Immature natural killer cell (primary cell): Measurements from ENCODE around the gene ZNF175. TPM values are rescaled to one million over a fixed set of nuclear protein-coding genes. Genes with fewer than 3 reads are reported as not detected.

ENCODE experiments used
- DNase-seq, 3 donors: peaks; one replicate each; pipeline ENCODE4 v3.0.0; 2022; ENCODE audit warnings: mixed read lengths in 1 of 3
- H3K27ac Mint-ChIP-seq, 6 donors: one replicate each; pipeline ENCODE4 v1.8.0; 2020; ENCODE audit warnings: mixed read lengths in 6 of 6, mild to moderate bottlenecking in 5 of 6, inconsistent platforms in 4 of 6, moderate library complexity in 3 of 6
- H3K27me3 Mint-ChIP-seq, 3 donors: one replicate each; pipeline ENCODE4 v1.8.0; 2020 to 2021; ENCODE audit warnings: low read depth in 3 of 3, mild to moderate bottlenecking in 3 of 3, mixed read lengths in 3 of 3, moderate library complexity in 3 of 3, inconsistent platforms in 1 of 3
- H3K36me3 Mint-ChIP-seq, 3 donors: one replicate each; pipeline ENCODE4 v1.8.0; 2020; ENCODE audit warnings: mixed read lengths in 3 of 3, inconsistent platforms in 2 of 3, mild to moderate bottlenecking in 2 of 3
- H3K4me1 Mint-ChIP-seq, 2 donors: one replicate each; pipeline ENCODE4 v1.8.0; 2020; ENCODE audit warnings: inconsistent platforms in 2 of 2, mild to moderate bottlenecking in 2 of 2, mixed read lengths in 2 of 2, moderate library complexity in 1 of 2
- H3K4me3 Mint-ChIP-seq, 5 donors: one replicate each; pipeline ENCODE4 v1.8.0; 2020; ENCODE audit warnings: mild to moderate bottlenecking in 5 of 5, mixed read lengths in 5 of 5, inconsistent platforms in 3 of 5, moderate library complexity in 3 of 5
- H3K9me3 Mint-ChIP-seq, 6 donors: one replicate each; pipeline ENCODE4 v1.8.0; 2020; ENCODE audit warnings: mild to moderate bottlenecking in 6 of 6, mixed read lengths in 6 of 6, inconsistent platforms in 4 of 6, moderate library complexity in 3 of 6
- polyA plus RNA-seq, 3 donors: library from polyadenylated mRNA; unstranded; fragments of 300-500 nt; fragmentation: Illumina TruSeq; gene quantifications; one replicate each; pipeline ENCODE4 v1.2.3, GENCODE V29; 2021

ZNF175 gene
- polyA plus RNA-seq, 3 donors from 2014 or later: 0.79 to 2.2 (median 0.81) TPM

DNA sequence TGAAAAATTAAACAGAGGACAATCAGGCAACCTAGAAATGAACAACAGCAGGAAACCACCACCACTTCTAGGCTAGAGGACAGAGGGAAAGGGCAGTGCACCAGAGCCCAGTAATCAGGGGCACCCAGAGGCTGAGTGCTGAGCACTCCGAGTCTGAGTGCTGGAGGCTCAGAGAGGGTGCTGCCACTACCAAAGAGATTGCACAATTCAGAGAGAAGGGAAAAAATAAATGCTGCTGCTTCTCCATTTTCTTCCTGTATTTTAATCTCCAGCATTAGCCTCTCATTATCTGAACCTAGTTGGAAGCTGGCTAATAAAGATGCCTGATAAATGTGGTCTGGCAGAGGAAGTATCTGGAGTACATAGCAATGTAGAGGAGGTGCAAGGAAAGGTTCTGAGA, 11.8 kb upstream of the ZNF175 start:
- Mint-ChIP-seq H3K27ac (no peak overlapping the region), H3K4me1 (no peaks in the 10 kb centered on the region), H3K4me3 (no peak overlapping the region), H3K9me3 (peaks cover 0 to 3% (median 0%) of the 10 kb centered on the region in 6 donors), H3K36me3 (peaks cover 0 to 4% (median 0%) of the 10 kb centered on the region in 3 donors), H3K27me3 (peaks cover 12 to 24% (median 13%) of the 10 kb centered on the region in 3 donors)
- no peak for DNase-seq

DNA sequence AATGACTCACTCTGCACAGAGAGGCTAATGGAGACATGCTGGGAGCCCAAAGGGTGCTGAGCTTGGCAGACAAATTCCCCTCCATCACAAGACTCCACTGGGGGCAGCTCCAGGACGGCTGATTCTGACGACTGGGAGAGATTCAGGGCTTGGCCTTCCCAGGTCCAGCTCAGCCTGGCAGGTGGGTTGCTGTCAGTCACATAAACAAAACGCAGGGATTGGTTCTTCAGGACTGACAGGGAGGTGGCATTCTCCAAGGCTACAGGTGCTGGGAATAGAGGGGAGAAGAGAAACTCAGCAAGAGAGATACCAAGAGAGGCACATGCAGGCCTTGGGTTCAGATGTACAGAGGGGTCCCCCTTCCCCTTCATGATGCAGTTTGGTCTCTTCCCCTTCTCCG, 10.7 kb upstream of the ZNF175 start:
- Mint-ChIP-seq H3K4me3 (no peak overlapping the region), H3K36me3 (no peaks in the 10 kb centered on the region), H3K27ac (no peak overlapping the region), H3K27me3 (peaks cover 10 to 20% (median 13%) of the 10 kb centered on the region in 3 donors), H3K9me3 (peaks cover 0 to 5% (median 0%) of the 10 kb centered on the region in 6 donors), H3K4me1 (no peaks in the 10 kb centered on the region)
- DNase-seq: no peak

DNA sequence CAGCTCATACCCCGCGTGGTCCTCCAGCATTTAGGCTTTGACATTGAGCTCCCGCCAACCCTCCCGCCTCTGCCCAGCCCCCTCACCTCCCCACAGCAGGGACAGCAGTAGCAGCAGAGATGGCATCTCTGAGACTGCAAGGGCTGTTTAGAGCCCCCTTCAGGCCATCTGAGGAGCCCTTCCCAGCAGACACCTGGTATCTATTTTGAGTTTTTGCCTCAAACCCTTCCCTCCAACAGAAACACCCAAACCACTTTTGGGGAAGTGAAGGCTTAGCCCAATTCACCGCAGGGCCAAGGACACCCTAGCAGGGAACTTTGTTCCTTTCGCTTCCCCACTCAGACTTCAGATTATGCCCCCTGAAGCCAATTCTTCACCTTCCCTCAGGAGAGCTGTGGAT, 6.3 kb upstream of the ZNF175 start:
- DNase-seq: no peak
- Mint-ChIP-seq H3K4me1 (peaks cover 0 to 3% of the 10 kb centered on the region in 2 donors), H3K27me3 (peaks cover 10 to 30% (median 12%) of the 10 kb centered on the region in 3 donors), H3K9me3 (peaks cover 0 to 11% (median 0%) of the 10 kb centered on the region in 6 donors), H3K36me3 (no peaks in the 10 kb centered on the region), H3K27ac (no peak overlapping the region), H3K4me3 (no peak overlapping the region)

DNA sequence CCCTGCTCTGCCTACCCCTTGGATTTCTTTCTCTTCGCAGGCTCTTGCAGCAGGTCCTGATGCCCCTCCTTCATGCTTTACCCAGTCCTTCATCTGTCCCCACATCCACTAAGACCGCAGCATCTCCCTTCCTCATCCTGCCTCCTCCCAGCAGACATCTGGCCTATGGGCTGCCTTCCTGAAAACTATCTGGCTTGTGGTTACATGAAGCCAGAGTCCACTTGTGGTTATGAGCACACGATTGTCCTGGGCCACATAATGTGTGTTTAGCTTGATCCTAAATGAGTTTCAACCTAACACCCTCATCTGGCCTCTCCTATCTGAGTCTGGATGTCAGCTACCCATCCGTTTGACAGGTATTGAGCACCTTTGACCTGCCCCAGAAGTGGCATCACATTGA, 5.5 kb upstream of the ZNF175 start:
- Mint-ChIP-seq H3K36me3 (no peaks in the 10 kb centered on the region), H3K4me3 (no peak overlapping the region), H3K27ac (no peak overlapping the region), H3K9me3 (peaks cover 0 to 11% (median 0%) of the 10 kb centered on the region in 6 donors), H3K27me3 (peaks cover 9 to 26% (median 10%) of the 10 kb centered on the region in 3 donors), H3K4me1 (peaks cover 3 to 7% of the 10 kb centered on the region in 2 donors)
- no peak for DNase-seq

GRCh38 chr19:51566489-51567100, 4.5 kb upstream of the ZNF175 start:
- H3K4me3 Mint-ChIP-seq: no peak overlapping the region
- no peaks in the 10 kb centered on the region for H3K36me3 Mint-ChIP-seq
- peaks cover 9 to 27% (median 10%) of the 10 kb centered on the region in 3 donors for H3K27me3 Mint-ChIP-seq
- no peak for DNase-seq
- peaks cover 12 to 17% of the 10 kb centered on the region in 2 donors for H3K4me1 Mint-ChIP-seq
- H3K27ac Mint-ChIP-seq: no peak overlapping the region
- H3K9me3 Mint-ChIP-seq: peaks cover 0 to 9% (median 0%) of the 10 kb centered on the region in 6 donors

DNA sequence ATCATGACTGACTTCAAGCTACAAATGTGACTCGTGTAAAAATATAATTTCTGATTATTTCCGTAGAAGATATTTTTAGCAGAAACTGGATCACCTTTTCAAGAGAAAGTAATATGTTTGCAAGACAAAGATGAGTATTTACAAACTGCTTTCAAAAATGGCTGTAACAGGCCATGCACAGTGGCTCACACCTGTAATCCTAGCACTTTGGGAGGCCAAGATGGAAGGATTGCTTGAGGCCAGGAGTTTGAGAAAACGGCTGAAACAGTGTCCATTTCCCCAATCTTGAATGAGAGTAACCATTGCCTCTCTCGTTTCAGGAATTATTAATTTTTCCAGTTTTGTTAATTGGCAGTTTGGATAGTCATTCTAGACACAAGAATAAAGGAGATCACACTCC, 3.5 kb upstream of the ZNF175 start:
- peaks cover 21 to 27% of the 10 kb centered on the region in 2 donors for H3K4me1 Mint-ChIP-seq
- H3K36me3 Mint-ChIP-seq: no peaks in the 10 kb centered on the region
- peaks cover 0 to 9% (median 0%) of the 10 kb centered on the region in 6 donors for H3K9me3 Mint-ChIP-seq
- DNase-seq: no peak
- no peak overlapping the region for H3K4me3 Mint-ChIP-seq
- no peak overlapping the region for H3K27ac Mint-ChIP-seq
- H3K27me3 Mint-ChIP-seq: peaks cover 4 to 27% (median 10%) of the 10 kb centered on the region in 3 donors

DNA sequence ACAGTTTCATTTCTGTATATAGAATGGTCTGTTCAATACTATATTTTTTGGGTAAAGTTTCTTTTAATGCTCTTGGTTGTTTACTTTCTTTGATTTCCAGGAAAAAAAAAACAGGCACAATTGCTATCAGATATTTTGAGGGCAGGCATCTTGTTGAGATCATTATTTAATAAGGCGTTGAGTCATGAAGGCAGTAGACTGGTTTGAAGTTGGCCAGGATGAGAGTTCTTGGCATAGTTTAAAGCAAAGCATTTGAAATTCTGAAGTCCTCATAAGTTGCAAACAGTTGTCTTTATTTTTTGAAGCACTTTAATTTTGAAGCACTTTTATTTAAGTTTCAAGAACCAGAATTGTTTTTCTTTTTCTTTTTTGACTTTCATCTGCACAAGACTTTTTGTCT, 2.6 kb upstream of the ZNF175 start:
- Mint-ChIP-seq H3K9me3 (peaks cover 0 to 9% (median 0%) of the 10 kb centered on the region in 6 donors), H3K36me3 (peaks cover 0 to 2% (median 0%) of the 10 kb centered on the region in 3 donors), H3K27ac (no peak overlapping the region), H3K27me3 (peaks cover 4 to 25% (median 8%) of the 10 kb centered on the region in 3 donors), H3K4me3 (no peak overlapping the region), H3K4me1 (peaks cover 26 to 36% of the 10 kb centered on the region in 2 donors)
- no peak for DNase-seq

DNA sequence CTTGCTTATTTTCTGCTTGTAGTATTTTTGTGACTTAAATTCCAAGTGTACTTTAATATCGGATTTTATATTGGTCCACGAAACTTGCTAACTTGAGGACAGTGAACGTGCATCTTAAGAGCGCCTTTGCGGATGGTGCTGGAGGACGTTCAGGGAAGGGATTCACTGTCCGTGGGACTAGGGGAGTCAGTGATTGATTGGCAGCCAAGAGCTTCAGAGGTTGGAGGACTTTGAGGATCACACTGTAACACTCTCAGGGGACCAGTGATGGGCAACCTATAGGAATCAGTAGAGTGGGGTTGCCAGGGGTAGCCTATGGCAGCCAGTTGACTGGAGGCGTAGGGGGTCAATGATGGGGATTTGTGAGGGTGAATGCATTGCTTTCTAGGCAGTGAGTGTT, 516 bp downstream of the ZNF175 start:
- H3K27ac Mint-ChIP-seq: peak overlapping the region; percentile 3 to 92 (median 63)
- H3K4me1 Mint-ChIP-seq: peaks cover 30 to 40% of the 10 kb centered on the region in 2 donors
- H3K4me3 Mint-ChIP-seq: peak overlapping the region; percentile 93 to 100 (median 97)
- H3K27me3 Mint-ChIP-seq: peaks cover under 1 to 15% (median 7%) of the 10 kb centered on the region in 3 donors
- H3K36me3 Mint-ChIP-seq: peaks cover 6 to 10% (median 6%) of the 10 kb centered on the region in 3 donors
- no peak for DNase-seq
- H3K9me3 Mint-ChIP-seq: peaks cover 0 to 4% (median 0%) of the 10 kb centered on the region in 6 donors

GRCh38 chr19:51572410-51572809, 1.3 kb downstream of the ZNF175 start:
- Mint-ChIP-seq H3K9me3 (peaks cover 0 to 4% (median 0%) of the 10 kb centered on the region in 6 donors), H3K4me3 (peak overlapping the region; percentile 48 to 100 (median 94)), H3K27ac (peak overlapping the region in 2 of 6 donors; percentile 36), H3K4me1 (peaks cover 30 to 40% of the 10 kb centered on the region in 2 donors), H3K27me3 (peaks cover 0 to 11% (median 6%) of the 10 kb centered on the region in 3 donors), H3K36me3 (peaks cover 10 to 18% (median 14%) of the 10 kb centered on the region in 3 donors)
- no peak for DNase-seq

DNA sequence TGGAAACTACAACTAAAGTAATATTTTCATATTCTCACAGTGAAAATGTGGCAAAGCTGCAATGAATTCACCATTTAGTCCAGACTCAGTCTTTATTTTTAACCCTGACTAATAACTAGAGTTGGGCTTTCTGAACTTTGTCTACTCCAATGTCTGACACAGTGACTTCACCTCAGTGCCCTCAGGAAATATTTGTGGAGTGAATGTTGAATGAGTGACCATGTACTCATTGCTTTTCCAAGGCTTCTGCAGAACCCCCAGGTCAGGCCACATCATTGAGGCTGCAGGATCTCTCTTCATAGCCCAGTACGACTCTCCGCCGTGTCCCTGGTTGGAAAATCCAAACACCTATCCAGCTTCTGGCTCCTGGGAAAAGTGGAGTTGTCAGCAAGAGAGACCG, 1.8 kb downstream of the ZNF175 start:
- Mint-ChIP-seq H3K9me3 (peaks cover 0 to 4% (median 0%) of the 10 kb centered on the region in 6 donors), H3K4me1 (peaks cover 30 to 40% of the 10 kb centered on the region in 2 donors), H3K27ac (no peak overlapping the region), H3K27me3 (peaks cover 0 to 11% (median 6%) of the 10 kb centered on the region in 3 donors), H3K4me3 (no peak overlapping the region), H3K36me3 (peaks cover 10 to 18% (median 14%) of the 10 kb centered on the region in 3 donors)
- no peak for DNase-seq

DNA sequence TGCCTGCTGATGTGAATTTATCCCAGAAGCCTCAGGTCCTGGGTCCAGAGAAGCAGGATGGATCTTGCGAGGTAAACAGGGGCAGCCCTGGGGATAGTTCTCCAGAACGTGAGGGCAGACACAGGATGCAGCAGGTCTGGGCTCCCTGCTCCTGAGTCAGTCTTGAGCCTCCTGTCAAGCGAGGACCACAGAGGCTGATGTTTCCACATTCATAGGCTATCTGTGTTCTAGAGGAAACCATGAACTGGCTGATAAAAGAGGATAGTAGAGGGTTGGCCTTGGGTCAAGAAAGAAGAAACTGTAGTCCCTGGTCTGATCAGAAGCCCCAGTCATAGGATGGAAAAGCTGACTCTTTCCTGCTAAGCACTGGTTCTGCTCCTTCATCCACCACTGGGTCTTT, 2.2 kb downstream of the ZNF175 start:
- Mint-ChIP-seq H3K27ac (no peak overlapping the region), H3K4me1 (peaks cover 30 to 40% of the 10 kb centered on the region in 2 donors), H3K4me3 (peak overlapping the region in 1 of 5 donors; percentile 21), H3K9me3 (peaks cover 0 to 2% (median 0%) of the 10 kb centered on the region in 6 donors), H3K36me3 (peaks cover 10 to 18% (median 14%) of the 10 kb centered on the region in 3 donors), H3K27me3 (peaks cover 0 to 7% (median 6%) of the 10 kb centered on the region in 3 donors)
- no peak for DNase-seq

DNA sequence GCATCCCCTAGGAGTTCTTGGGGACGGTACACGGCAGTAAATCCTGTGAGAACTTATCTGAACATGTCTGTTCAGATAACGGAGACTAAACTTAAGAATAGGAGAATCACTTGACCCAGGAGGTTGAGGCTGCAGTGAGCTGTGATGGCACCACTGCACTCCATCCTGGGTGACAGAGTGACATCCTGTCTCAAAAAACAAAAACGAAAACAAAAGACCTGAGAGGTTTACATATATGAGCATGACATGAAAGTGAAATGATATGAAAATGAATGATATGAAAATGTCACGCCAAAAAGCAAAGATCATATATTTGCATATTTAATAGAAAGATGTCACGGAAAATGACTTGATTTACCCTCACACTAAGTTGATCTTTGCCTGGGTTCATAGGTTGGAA, 5.8 kb downstream of the ZNF175 start:
- H3K36me3 Mint-ChIP-seq: peaks cover 27 to 36% (median 29%) of the 10 kb centered on the region in 3 donors
- no peak for DNase-seq
- H3K4me3 Mint-ChIP-seq: no peak overlapping the region
- H3K27ac Mint-ChIP-seq: peak overlapping the region in 1 of 6 donors; percentile 23
- no peaks in the 10 kb centered on the region for H3K9me3 Mint-ChIP-seq
- no peaks in the 10 kb centered on the region for H3K27me3 Mint-ChIP-seq
- H3K4me1 Mint-ChIP-seq: peaks cover 16 to 20% of the 10 kb centered on the region in 2 donors

- Mint-ChIP-seq H3K27ac (no peak overlapping the region), H3K4me1 (no peaks in the 10 kb centered on the region), H3K36me3 (peaks cover 60 to 66% (median 63%) of the 10 kb centered on the region in 3 donors), H3K9me3 (peaks cover 13 to 35% (median 24%) of the 10 kb centered on the region in 6 donors), H3K4me3 (no peak overlapping the region), H3K27me3 (no peaks in the 10 kb centered on the region)
- DNase-seq: no peak
Observed at GRCh38 chr19:51586103-51586728, 15.1 kb downstream of the ZNF175 start.

DNA sequence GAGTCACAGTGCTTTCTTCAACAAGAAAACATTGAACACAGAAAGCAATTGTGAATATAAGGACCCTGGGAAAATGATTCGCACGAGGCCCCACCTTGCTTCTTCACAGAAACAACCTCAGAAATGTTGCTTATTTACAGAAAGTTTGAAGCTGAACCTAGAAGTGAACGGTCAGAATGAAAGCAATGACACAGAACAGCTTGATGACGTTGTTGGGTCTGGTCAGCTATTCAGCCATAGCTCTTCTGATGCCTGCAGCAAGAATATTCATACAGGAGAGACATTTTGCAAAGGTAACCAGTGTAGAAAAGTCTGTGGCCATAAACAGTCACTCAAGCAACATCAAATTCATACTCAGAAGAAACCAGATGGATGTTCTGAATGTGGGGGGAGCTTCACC, 15.7 kb downstream of the ZNF175 start:
- no peaks in the 10 kb centered on the region for H3K4me1 Mint-ChIP-seq
- no peak for DNase-seq
- peaks cover 13 to 35% (median 24%) of the 10 kb centered on the region in 6 donors for H3K9me3 Mint-ChIP-seq
- H3K27me3 Mint-ChIP-seq: no peaks in the 10 kb centered on the region
- H3K4me3 Mint-ChIP-seq: peak overlapping the region in 1 of 5 donors; percentile 17
- H3K36me3 Mint-ChIP-seq: peaks cover 54 to 60% (median 57%) of the 10 kb centered on the region in 3 donors
- H3K27ac Mint-ChIP-seq: no peak overlapping the region
